GM12891 (cell line): ENCODE results near the gene GADD45B.

ENCODE experiments used
- PAX5 ChIP-seq: IDR thresholded peaks from 2 replicates; pipeline ENCODE4 v1.6.1; 2011; ENCODE audit warnings: low read length, moderate library complexity, mild to moderate bottlenecking; ENCODE audit not compliant: insufficient read depth, severe bottlenecking
- POLR2A ChIP-seq: IDR thresholded peaks from 2 replicates; pipeline ENCODE4 v1.6.1; 2011; ENCODE audit warnings: low read depth, low read length, control low read depth
- POLR2AphosphoS5 ChIP-seq: IDR thresholded peaks from 2 replicates; pipeline ENCODE4 v1.6.1; 2011; ENCODE audit warnings: low read depth, low read length, control low read depth
- POU2F2 ChIP-seq: IDR thresholded peaks from 2 replicates; pipeline ENCODE4 v1.6.1; 2011; ENCODE audit warnings: low read depth, mild to moderate bottlenecking, control low read depth, low read length, moderate library complexity
- SPI1 ChIP-seq: IDR thresholded peaks from 2 replicates; pipeline ENCODE4 v1.6.1; 2011; ENCODE audit warnings: low read depth, low read length, control low read depth
- TAF1 ChIP-seq: IDR thresholded peaks from 2 replicates; pipeline ENCODE4 v1.6.1; 2011; ENCODE audit warnings: low read depth, low read length, control low read depth

DNA sequence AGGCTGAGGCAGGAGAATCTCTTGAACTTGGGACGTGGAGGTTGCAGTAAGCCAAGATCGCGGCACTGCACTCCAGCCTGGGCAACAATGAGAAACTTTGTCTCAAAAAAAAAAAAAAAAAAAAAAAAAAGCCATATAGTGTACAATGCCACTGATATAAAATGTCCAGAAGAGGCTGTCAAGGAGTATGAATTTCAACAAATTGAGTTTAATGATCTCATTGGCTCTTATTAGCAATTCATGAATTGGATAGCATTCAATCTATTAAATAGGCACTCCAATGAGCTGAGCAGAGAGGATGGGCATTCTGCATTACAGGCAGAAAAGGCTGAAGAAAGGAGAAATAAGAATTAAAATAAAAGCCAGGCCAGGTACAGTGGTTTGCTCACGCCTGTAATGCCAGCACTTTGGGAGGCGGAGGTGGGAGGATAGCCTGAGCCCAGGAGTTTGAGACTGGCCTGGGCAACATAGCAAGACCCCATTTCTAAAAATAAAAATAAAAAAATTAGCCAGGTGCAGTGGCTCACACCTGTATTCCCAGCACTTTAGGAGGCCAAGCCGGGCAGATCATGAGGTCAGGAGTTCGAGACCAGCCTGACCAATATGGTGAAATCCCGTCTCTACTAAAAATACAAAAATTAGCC lies 18.4 kb upstream of the GADD45B start:
- TF ChIP-seq POLR2A (no peak), POLR2AphosphoS5 (no peak), TAF1 (no peak), SPI1 (no peak), POU2F2 (no peak), PAX5 (no peak)
